HG03175 (cell line): ENCODE data around the gene ZNF786.
"Not testable (repeated sequence)": the region's sequence is repeated elsewhere in the genome, so short reads cannot be mapped to it uniquely, and the experiment has no call there.

Experiments used
- ATAC-seq: cut with Tn5 transposase; IDR thresholded peaks from one replicate; pipeline ENCODE4 v1.9.1; 2021; ENCODE audit warnings: mild to moderate bottlenecking, moderate library complexity; ENCODE audit not compliant: unreplicated experiment

Gene ZNF786

GRCh38 chr7:149090397-149091195 is at the start of gene ZNF786:
ZNF786 (minus strand) TSS chr7:149090718; CDS start chr7:149090640, 78 bp downstream.
- ATAC-seq, result peak; percentile 81

GRCh38 chr7:149136118-149136517 is 45.6 kb upstream of the ZNF786 start:
- no peak for ATAC-seq

GRCh38 chr7:149133028-149133710 is 42.7 kb upstream of the ZNF786 start:
- ATAC-seq, result no peak

- ATAC-seq, result no peak
Observed at GRCh38 chr7:149130572-149131198, 40.2 kb upstream of the ZNF786 start.

GRCh38 chr7:149126662-149127266 is 36.2 kb upstream of the ZNF786 start:
- peak; percentile 49 for ATAC-seq

- peak; percentile 80 for ATAC-seq
Observed at GRCh38 chr7:149125863-149126661, 35.5 kb upstream of the ZNF786 start, which contains the start of gene ZNF425. ZNF425 (minus strand) TSS chr7:149126324; CDS start chr7:149126213, 111 bp downstream.

GRCh38 chr7:149125189-149125862 is 34.8 kb upstream of the ZNF786 start:
- peak; percentile 1 for ATAC-seq

- ATAC-seq, result no peak
Observed at GRCh38 chr7:149109969-149110368, 19.5 kb upstream of the ZNF786 start.

- no peak for ATAC-seq
Observed at GRCh38 chr7:149104749-149105148, 14.2 kb upstream of the ZNF786 start.

- ATAC-seq, result no peak
Observed at GRCh38 chr7:149104214-149104613, 13.7 kb upstream of the ZNF786 start.

GRCh38 chr7:149103424-149103823 is 12.9 kb upstream of the ZNF786 start:
- ATAC-seq, result no peak

GRCh38 chr7:149102666-149103065 is 12.1 kb upstream of the ZNF786 start:
- no peak for ATAC-seq

GRCh38 chr7:149100821-149101220 is 10.3 kb upstream of the ZNF786 start:
- no peak for ATAC-seq

GRCh38 chr7:149099058-149099457 is 8.5 kb upstream of the ZNF786 start:
- ATAC-seq, result no peak

GRCh38 chr7:149097088-149097487 is 6.6 kb upstream of the ZNF786 start:
- no peak for ATAC-seq

- ATAC-seq, result no peak
Observed at GRCh38 chr7:149093228-149093627, 2.7 kb upstream of the ZNF786 start.

- not testable (repeated sequence) for ATAC-seq
Observed at GRCh38 chr7:149092244-149092643, 1.7 kb upstream of the ZNF786 start.

GRCh38 chr7:149087376-149087775 is 3.1 kb downstream of the ZNF786 start:
- ATAC-seq, result no peak

- ATAC-seq, result no peak
Observed at GRCh38 chr7:149085866-149086265, 4.7 kb downstream of the ZNF786 start.

GRCh38 chr7:149084407-149084806 is 6.1 kb downstream of the ZNF786 start:
- no peak for ATAC-seq
